Measurements from ENCODE around the gene WARS2. TPM values are rescaled to one million over a fixed set of nuclear protein-coding genes. Genes with fewer than 3 reads are reported as not detected.

The WARS2 gene
- total and polyA plus RNA-seq, 2 of the 8 experiments (the other 6 are each of a cell fraction or from before 2014, with no cell fraction given) = 4.3 to 12.9 TPM

DNA sequence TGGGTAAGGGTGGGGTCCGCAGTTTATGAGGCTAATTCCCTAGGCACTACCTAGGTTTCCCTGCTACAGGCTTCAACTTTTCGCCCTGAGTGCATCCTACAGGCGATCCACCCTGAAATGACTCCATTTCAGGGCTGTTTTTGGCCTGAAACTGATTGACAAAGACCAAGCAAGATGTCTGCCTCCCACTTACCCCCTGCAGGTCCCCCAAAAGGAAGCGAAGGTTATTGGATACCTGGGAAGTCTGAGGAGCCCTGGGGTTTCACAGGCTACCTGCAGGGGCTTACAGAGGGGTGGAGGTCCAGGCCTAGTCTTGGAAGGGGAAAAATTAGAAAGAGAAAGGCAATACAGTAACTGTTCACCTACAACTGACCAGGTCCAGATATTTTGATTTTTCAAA lies 149.0 kb downstream of the WARS2 start:
- no peak overlapping the region for H2BK12ac ChIP-seq (ENCODE audit: low read depth, low read length)
- DNase-seq (ENCODE audit: low read depth in 1 of 2, low spot score in 2 of 2) (no peak), FAIRE-seq (no peak)
- H4K5ac ChIP-seq (ENCODE audit: insufficient read length, low read depth, low read length) = no peak overlapping the region
- H3K79me2 ChIP-seq (ENCODE audit: control insufficient read depth in 1 of 2, insufficient read depth in 2 of 2, low read length in 2 of 2) = no peaks in the 10 kb centered on the region
- H3K23me2 ChIP-seq (ENCODE audit: low read depth, low read length) = peaks cover 4% of the 10 kb centered on the region; the same call in 1 of the 2 replicates
- no peak overlapping the region for H4K8ac ChIP-seq (ENCODE audit: extremely low read depth, insufficient read depth, low read length)
- no peak overlapping the region for H3K27ac ChIP-seq (ENCODE audit: low read depth, low read length)
- H4K20me1 ChIP-seq (replicated peaks in 1 of 2; ENCODE audit: control insufficient read depth in 1 of 2, insufficient read depth in 2 of 2, low read length in 2 of 2) = peaks cover 6 to 16% of the 10 kb centered on the region in 2 experiments
- TF ChIP-seq YY1 (IDR thresholded peaks at IDR 0.05; ENCODE audit: low read depth, low read length) (peak; percentile 89), CREB1 (IDR thresholded peaks at IDR 0.05) (no peak)
- no peak overlapping the region for H3K23ac ChIP-seq (ENCODE audit: insufficient read length)
- no peaks in the 10 kb centered on the region for H3K36me3 ChIP-seq (ENCODE audit: control insufficient read depth in 2 of 4, insufficient read depth in 4 of 4, low read length in 3 of 4)
- H2BK20ac ChIP-seq (ENCODE audit: low read length) = peak overlapping the region; percentile 8; the same call in 1 of the 2 replicates
- 36% methylated on average over 4 of the region's 4 CpGs; no CpG with 5 or more reads in 1 of the 2 experiments for WGBS, 2 experiments (ENCODE audit: extremely low coverage in 1 of 2, insufficient coverage in 1 of 2, insufficient read length in 1 of 2, insufficient replicate concordance in 2 of 2, low coverage in 1 of 2, low lambda C conversion rate in 2 of 2, missing lambda C conversion rate in 1 of 2)
- H2AFZ ChIP-seq (ENCODE audit: low read length) = no peak overlapping the region
- peaks cover 87 to 100% (median 100%) of the 10 kb centered on the region in 4 experiments for H3K27me3 ChIP-seq (replicated peaks in 1 of 4; ENCODE audit: control insufficient read depth in 3 of 4, extremely low read depth in 1 of 4, insufficient read depth in 3 of 4, low read length in 3 of 4)
- no peak overlapping the region for H3K14ac ChIP-seq (ENCODE audit: insufficient read length)
- ChIA-PET POLR2A (ENCODE audit: partially characterized antibody) (interaction anchor here (2.7 kb wide), 1 partner anchor 9 kb away, joined by 7 read pairs; no protein-coding TSS in a partner anchor), CTCF (ENCODE audit: partially characterized antibody) (interaction anchor here (3.0 kb wide), 1 partner anchor 12 kb away, joined by 13 read pairs; no protein-coding TSS in a partner anchor)
- H3K4me2 ChIP-seq (ENCODE audit: insufficient read depth in 1 of 2, low read depth in 2 of 2, low read length in 2 of 2) = peak overlapping the region; percentile 37 to 62; a peak in 3 of 4 replicates
- H3K9me3 ChIP-seq (ENCODE audit: insufficient read depth in 2 of 2, low read depth in 1 of 2, low read length in 1 of 2) = no peaks in the 10 kb centered on the region
- H3K18ac ChIP-seq (ENCODE audit: extremely low read depth, low read length) = no peak overlapping the region
- peak overlapping the region in 1 of 4 experiments; percentile 51; a peak in 1 of 8 replicates for H3K4me3 ChIP-seq (ENCODE audit: extremely low read depth in 1 of 4, insufficient read depth in 2 of 4, low read depth in 3 of 4, low read length in 4 of 4)
- no peaks in the 10 kb centered on the region for H3K79me1 ChIP-seq (ENCODE audit: low read depth, low read length)
- H3K4me1 ChIP-seq (replicated peaks in 1 of 4; ENCODE audit: control insufficient read depth in 3 of 4, insufficient read depth in 4 of 4, low read length in 3 of 4) = peaks cover 13 to 49% (median 22%) of the 10 kb centered on the region in 4 experiments
- H2AK5ac ChIP-seq (ENCODE audit: low read depth, low read length) = no peak overlapping the region
- no peak overlapping the region for H3K9ac ChIP-seq (replicated peaks in 1 of 4; ENCODE audit: extremely low read depth in 1 of 4, low read depth in 3 of 4, low read length in 3 of 4)
- no peak overlapping the region for H2BK15ac ChIP-seq (ENCODE audit: low read length)
- H4K91ac ChIP-seq (replicated peaks; ENCODE audit: insufficient read length, low read length) = no peak overlapping the region
- H3K56ac ChIP-seq (replicated peaks; ENCODE audit: insufficient read length, low read depth, low read length) = no peak overlapping the region
- H3K4ac ChIP-seq (replicated peaks; ENCODE audit: insufficient read length, low read depth, low read length) = no peak overlapping the region
- no peak overlapping the region for H2BK120ac ChIP-seq (replicated peaks; ENCODE audit: low read depth, low read length)
- H2BK5ac ChIP-seq (ENCODE audit: low read depth, low read length) = no peak overlapping the region

All from H1 (cell line).